ENCODE measurements around the gene WDR6.
"Not testable (repeated sequence)": the region's sequence is repeated elsewhere in the genome, so short reads cannot be mapped to it uniquely, and the experiment has no call there.

GRCh38 chr3:49008627-49009026 is 1.4 kb downstream of the WDR6 start:
- TF ChIP-seq, protein P1, sequence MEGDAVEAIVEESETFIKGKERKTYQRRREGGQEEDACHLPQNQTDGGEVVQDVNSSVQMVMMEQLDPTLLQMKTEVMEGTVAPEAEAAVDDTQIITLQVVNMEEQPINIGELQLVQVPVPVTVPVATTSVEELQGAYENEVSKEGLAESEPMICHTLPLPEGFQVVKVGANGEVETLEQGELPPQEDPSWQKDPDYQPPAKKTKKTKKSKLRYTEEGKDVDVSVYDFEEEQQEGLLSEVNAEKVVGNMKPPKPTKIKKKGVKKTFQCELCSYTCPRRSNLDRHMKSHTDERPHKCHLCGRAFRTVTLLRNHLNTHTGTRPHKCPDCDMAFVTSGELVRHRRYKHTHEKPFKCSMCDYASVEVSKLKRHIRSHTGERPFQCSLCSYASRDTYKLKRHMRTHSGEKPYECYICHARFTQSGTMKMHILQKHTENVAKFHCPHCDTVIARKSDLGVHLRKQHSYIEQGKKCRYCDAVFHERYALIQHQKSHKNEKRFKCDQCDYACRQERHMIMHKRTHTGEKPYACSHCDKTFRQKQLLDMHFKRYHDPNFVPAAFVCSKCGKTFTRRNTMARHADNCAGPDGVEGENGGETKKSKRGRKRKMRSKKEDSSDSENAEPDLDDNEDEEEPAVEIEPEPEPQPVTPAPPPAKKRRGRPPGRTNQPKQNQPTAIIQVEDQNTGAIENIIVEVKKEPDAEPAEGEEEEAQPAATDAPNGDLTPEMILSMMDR (conservative IDR thresholded peaks at IDR 0.05; ENCODE audit: low read depth, low read length), result not testable (repeated sequence)
- TF ChIP-seq EZH2 (IDR thresholded peaks at IDR 0.05; ENCODE audit: borderline replicate concordance, low read depth, low read length, poor library complexity, severe bottlenecking), result not testable (repeated sequence)

Measured in A673 (cell line).